ENCODE measurements around the gene FLRT3. TPM values are rescaled to one million over a fixed set of nuclear protein-coding genes. Genes with fewer than 3 reads are reported as not detected.

FLRT3 gene
- total RNA-seq, 1 experiment from 2014 or later: 2.8 TPM

DNA sequence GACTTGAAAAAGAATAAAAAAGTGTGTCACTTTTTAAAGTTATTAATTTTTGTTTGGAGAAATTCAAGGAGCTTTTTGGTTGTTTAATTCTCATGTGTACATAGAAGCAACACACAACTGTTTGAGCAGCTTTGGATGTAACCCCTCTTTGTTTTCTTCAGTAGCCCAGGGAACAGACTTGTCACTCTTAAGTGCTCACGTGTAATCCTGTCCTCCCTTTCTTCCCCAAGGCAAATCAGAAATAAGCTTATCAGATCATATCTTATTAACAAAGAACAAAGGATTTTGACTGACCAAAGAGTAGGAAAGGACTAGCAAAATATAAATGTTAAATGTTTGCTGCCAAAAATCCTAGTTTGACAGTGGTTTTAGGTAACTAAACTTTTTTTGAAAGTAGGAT, 7.3 kb upstream of the FLRT3 start:
- TF ChIP-seq EZH2 (IDR thresholded peaks at IDR 0.05; ENCODE audit: low read length, unreplicated experiment) (no peak), EZH2phosphoT487 (IDR thresholded peaks at IDR 0.05; ENCODE audit: borderline replicate concordance, low read length) (no peak), CTCF (conservative IDR thresholded peaks at IDR 0.05; ENCODE audit: low read depth, low read length) (no peak)
- no TSS peak for BruUV-seq (replicated peaks)
- CTCF ChIA-PET: no interaction called here
- Histone ChIP-seq H3K4me3 (ENCODE audit: low read length) (no peak overlapping the region), H3K9me3 (ENCODE audit: low read length) (no peaks in the 10 kb centered on the region), H3K4me1 (ENCODE audit: insufficient read depth, low read length) (peaks cover 3% of the 10 kb centered on the region; the same call in 1 of the 2 replicates), H3K27me3 (ENCODE audit: low read length) (no peaks in the 10 kb centered on the region), H3F3A (ENCODE audit: low read length, unreplicated experiment) (no peaks in the 10 kb centered on the region), H2AFZ (ENCODE audit: low read length) (no peak overlapping the region), H3K4me2 (ENCODE audit: low read length) (no peak overlapping the region), H3K79me2 (ENCODE audit: low read length) (no peaks in the 10 kb centered on the region), H4K20me1 (ENCODE audit: low read length) (no peaks in the 10 kb centered on the region), H3K27ac (ENCODE audit: low read length) (no peak overlapping the region), H3K9me2 (replicated peaks; ENCODE audit: low read length) (no peaks in the 10 kb centered on the region), H3K36me3 (ENCODE audit: low read depth, low read length) (no peaks in the 10 kb centered on the region), H3K9ac (ENCODE audit: low read length) (no peak overlapping the region)
- POLR2A ChIA-PET (ENCODE audit: unreplicated experiment): no interaction called here
- no peak for ATAC-seq
- intact Hi-C loops (cut with micrococcal nuclease): no loop called here
- no peak for DNase-seq

GRCh38 chr20:14343491-14344065, 6.2 kb upstream of the FLRT3 start:
- CTCF ChIA-PET: no interaction called here
- Histone ChIP-seq H3F3A (ENCODE audit: low read length, unreplicated experiment) (no peaks in the 10 kb centered on the region), H3K4me2 (ENCODE audit: low read length) (no peak overlapping the region), H3K4me1 (ENCODE audit: insufficient read depth, low read length) (peaks cover 3% of the 10 kb centered on the region; the same call in 1 of the 2 replicates), H3K79me2 (ENCODE audit: low read length) (no peaks in the 10 kb centered on the region), H3K9ac (ENCODE audit: low read length) (no peak overlapping the region), H2AFZ (ENCODE audit: low read length) (no peak overlapping the region), H3K27ac (ENCODE audit: low read length) (no peak overlapping the region), H3K9me2 (replicated peaks; ENCODE audit: low read length) (no peaks in the 10 kb centered on the region), H3K4me3 (ENCODE audit: low read length) (no peak overlapping the region), H3K9me3 (ENCODE audit: low read length) (no peaks in the 10 kb centered on the region), H3K36me3 (ENCODE audit: low read depth, low read length) (no peaks in the 10 kb centered on the region), H3K27me3 (ENCODE audit: low read length) (no peaks in the 10 kb centered on the region), H4K20me1 (ENCODE audit: low read length) (no peaks in the 10 kb centered on the region)
- no peak for ATAC-seq
- no peak for TF ChIP-seq EZH2phosphoT487 (IDR thresholded peaks at IDR 0.05; ENCODE audit: borderline replicate concordance, low read length)
- no peak for TF ChIP-seq EZH2 (IDR thresholded peaks at IDR 0.05; ENCODE audit: low read length, unreplicated experiment)
- TF ChIP-seq CTCF (conservative IDR thresholded peaks at IDR 0.05; ENCODE audit: low read depth, low read length): no peak
- POLR2A ChIA-PET (ENCODE audit: unreplicated experiment): no interaction called here
- no TSS peak for BruUV-seq (replicated peaks)
- no peak for DNase-seq
- intact Hi-C loops (cut with micrococcal nuclease): no loop called here

DNA sequence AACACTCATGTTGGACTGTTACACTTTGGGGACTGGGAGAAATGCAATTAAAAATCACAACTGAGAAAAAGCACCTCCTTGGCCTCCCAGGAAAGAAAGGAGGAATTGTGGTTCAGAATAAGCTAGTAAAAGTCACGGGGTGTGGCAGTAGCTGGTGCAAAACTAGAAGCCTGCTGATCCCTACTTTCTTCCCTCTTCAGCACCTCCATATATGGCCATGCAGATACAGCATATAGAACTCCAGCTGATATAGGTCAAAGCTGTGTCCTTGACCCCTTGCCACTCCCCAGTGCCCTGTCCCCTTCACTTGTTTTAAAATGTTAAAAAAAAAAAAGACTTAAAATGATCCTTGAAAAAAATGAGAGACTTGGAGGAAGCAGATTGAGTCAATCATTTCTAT, 5.5 kb upstream of the FLRT3 start:
- ATAC-seq: peak; percentile 80
- no peak overlapping the region for H3K4me2 ChIP-seq (ENCODE audit: low read length)
- H3K4me1 ChIP-seq (ENCODE audit: insufficient read depth, low read length): peaks cover 3% of the 10 kb centered on the region; the same call in 1 of the 2 replicates
- intact Hi-C loops (cut with micrococcal nuclease): no loop called here
- H3F3A ChIP-seq (ENCODE audit: low read length, unreplicated experiment): no peaks in the 10 kb centered on the region
- H3K36me3 ChIP-seq (ENCODE audit: low read depth, low read length): no peaks in the 10 kb centered on the region
- POLR2A ChIA-PET (ENCODE audit: unreplicated experiment): interaction anchor here (0.5 kb wide), 1 partner anchor 253 kb away, joined by 6 read pairs; no protein-coding TSS in a partner anchor
- TF ChIP-seq CTCF (conservative IDR thresholded peaks at IDR 0.05; ENCODE audit: low read depth, low read length) (no peak), EZH2phosphoT487 (IDR thresholded peaks at IDR 0.05; ENCODE audit: borderline replicate concordance, low read length) (no peak)
- no peaks in the 10 kb centered on the region for H3K9me3 ChIP-seq (ENCODE audit: low read length)
- H4K20me1 ChIP-seq (ENCODE audit: low read length): no peaks in the 10 kb centered on the region
- H3K27me3 ChIP-seq (ENCODE audit: low read length): no peaks in the 10 kb centered on the region
- H3K9ac ChIP-seq (ENCODE audit: low read length): no peak overlapping the region
- H3K4me3 ChIP-seq (ENCODE audit: low read length): no peak overlapping the region
- DNase-seq: peak; percentile 34
- H3K79me2 ChIP-seq (ENCODE audit: low read length): no peaks in the 10 kb centered on the region
- H3K27ac ChIP-seq (ENCODE audit: low read length): no peak overlapping the region
- H2AFZ ChIP-seq (ENCODE audit: low read length): no peak overlapping the region
- no TSS peak for BruUV-seq (replicated peaks)
- CTCF ChIA-PET: no interaction called here
- no peaks in the 10 kb centered on the region for H3K9me2 ChIP-seq (replicated peaks; ENCODE audit: low read length)
